GM12878 (cell line): Measurements from ENCODE around the gene UQCRQ. TPM values are rescaled to one million over a fixed set of nuclear protein-coding genes. Genes with fewer than 3 reads are reported as not detected.

Experiments used
- BHLHE40 ChIP-seq, 2 experiments: fragments of 450-650 bp in 1 of 2; IDR thresholded peaks; 2 replicates each; pipeline ENCODE4 v1.6.1; 2011 to 2017; ENCODE audit warnings: low read depth in 2 of 2, borderline replicate concordance in 1 of 2, improper control_type of control experiment in 1 of 2, low read length in 1 of 2, mild to moderate bottlenecking in 1 of 2
- CBX3 ChIP-seq: fragments of 200-600 bp; sonication (generic); IDR thresholded peaks from 2 replicates; pipeline ENCODE4 v1.6.1; 2016; ENCODE audit warnings: low read depth, borderline replicate concordance
- CREB1 ChIP-seq: IDR thresholded peaks from 2 replicates; pipeline ENCODE4 v1.6.1; 2012; ENCODE audit warnings: low read depth, mild to moderate bottlenecking, inconsistent platforms
- E4F1 ChIP-seq: fragments of 450-650 bp; IDR thresholded peaks from 2 replicates; pipeline ENCODE4 v1.6.1; 2018; ENCODE audit warnings: borderline replicate concordance, mild to moderate bottlenecking; ENCODE audit not compliant: partially characterized antibody
- EP300 ChIP-seq, 2 experiments: fragments of 150-350 bp in 1 of 2; IDR thresholded peaks; 2 replicates each; pipeline ENCODE4 v1.6.1; 2011 to 2012; ENCODE audit warnings: low read depth in 2 of 2, low read length in 2 of 2, borderline replicate concordance in 1 of 2, improper control_type of control experiment in 1 of 2, inconsistent platforms in 1 of 2; ENCODE audit not compliant: control insufficient read depth in 1 of 2
- GATAD2B ChIP-seq: fragments of 450-650 bp; conservative IDR thresholded peaks from 2 replicates; pipeline ENCODE4 v1.6.1; 2017; ENCODE audit warnings: low read depth, mild to moderate bottlenecking, moderate library complexity
- HCFC1 ChIP-seq: fragments of 150-350 bp; IDR thresholded peaks from 2 replicates; pipeline ENCODE4 v1.6.1; 2014; ENCODE audit warnings: low read length
- JUNB ChIP-seq: IDR thresholded peaks from 2 replicates; pipeline ENCODE4 v1.6.1; 2016; ENCODE audit warnings: antibody characterized with exemption, mild to moderate bottlenecking
- JUND ChIP-seq: IDR thresholded peaks from 2 replicates; pipeline ENCODE4 v1.6.1; 2012; ENCODE audit warnings: low read depth, mild to moderate bottlenecking, low read length, improper control_type of control experiment, moderate library complexity
- PAX5 ChIP-seq: IDR thresholded peaks from 2 replicates; pipeline ENCODE4 v1.6.1; 2011; ENCODE audit warnings: low read depth, low read length, borderline replicate concordance
- PAX8 ChIP-seq: fragments of 450-650 bp; IDR thresholded peaks from 2 replicates; pipeline ENCODE4 v1.6.1; 2017; ENCODE audit warnings: mild to moderate bottlenecking, moderate library complexity
- POLR2AphosphoS2 ChIP-seq: IDR thresholded peaks from 2 replicates; pipeline ENCODE4 v1.6.1; 2011; ENCODE audit warnings: low read depth, mild to moderate bottlenecking, low read length, improper control_type of control experiment, moderate library complexity
- RAD21 ChIP-seq: IDR thresholded peaks from 2 replicates; pipeline ENCODE4 v1.6.1; 2011; ENCODE audit warnings: mild to moderate bottlenecking, low read depth, low read length, moderate library complexity; ENCODE audit not compliant: insufficient read depth
- RELA ChIP-seq: fragments of 450-650 bp; IDR thresholded peaks from 2 replicates; pipeline ENCODE4 v1.8.0; 2014; ENCODE audit warnings: borderline replicate concordance; ENCODE audit not compliant: partially characterized antibody
- SMAD5 ChIP-seq: IDR thresholded peaks from 2 replicates; pipeline ENCODE4 v1.6.1; 2016; ENCODE audit warnings: antibody characterized with exemption, low read depth
- SMC3 ChIP-seq: IDR thresholded peaks from 2 replicates; pipeline ENCODE4 v1.6.1; 2011; ENCODE audit warnings: low read length, improper control_type of control experiment, borderline replicate concordance
- WRNIP1 ChIP-seq: IDR thresholded peaks from 2 replicates; pipeline ENCODE4 v1.6.1; 2011; ENCODE audit warnings: low read depth, low read length, improper control_type of control experiment, borderline replicate concordance
- ZSCAN29 ChIP-seq: fragments of 450-650 bp; IDR thresholded peaks from 2 replicates; pipeline ENCODE4 v1.6.1; 2017; ENCODE audit warnings: mild to moderate bottlenecking, moderate library complexity
- polyA plus RNA-seq, 11 experiments: library from polyadenylated mRNA; depleted of rRNA in 4 of 11; unstranded in 6 of 11; stranded (reverse) in 5 of 11; fragments of >200 nt; fragmentation: Nextera tagmentation in 4 of 11; fragmentation: Illumina TruSeq in 1 of 11; extraction: Ambion mirVana in 4 of 11; extraction: Trizol in 1 of 11; gene quantifications; 1 replicate in 1 of 11; 2 replicates in 10 of 11; pipeline versions ENCODE4 v1.2.1 to v1.2.3, GENCODE V29; 2011 to 2016; ENCODE audit warnings: inconsistent platforms in 2 of 11, missing spikeins in 2 of 11, low read depth in 1 of 11
- total RNA-seq, 4 experiments: library from RNA; depleted of rRNA in 3 of 4; stranded (reverse); fragments of >200 nt in 3 of 4; fragmentation: Illumina TruSeq in 1 of 4; extraction: Trizol in 1 of 4; gene quantifications; 2 replicates each; pipeline versions ENCODE4 v1.2.1 to v1.2.3, GENCODE V29; 2013 to 2021
- TF ChIP-seq, protein P1 (sequence below): fragments of 450-650 bp; IDR thresholded peaks from 2 replicates; pipeline ENCODE4 v1.6.1; 2016; ENCODE audit warnings: mild to moderate bottlenecking, moderate library complexity, borderline replicate concordance
- TF ChIP-seq, protein P2 (sequence below): fragments of 450-650 bp; IDR thresholded peaks from 2 replicates; pipeline ENCODE4 v1.6.1; 2016; ENCODE audit warnings: mild to moderate bottlenecking
- TF ChIP-seq, protein P3 (sequence below): IDR thresholded peaks from 2 replicates; pipeline ENCODE4 v1.6.1; 2011; ENCODE audit warnings: borderline replicate concordance, low read depth, mild to moderate bottlenecking, moderate library complexity, mixed read lengths, low read length; ENCODE audit not compliant: insufficient read depth; ENCODE audit errors: extremely low read length

The UQCRQ gene
- total and polyA plus RNA-seq, 10 of the 15 experiments (the other 5 are each of a cell fraction or from before 2014, with no cell fraction given), result 121 to 1,579 (median 408) TPM

- 0 out of 2 replicates have a peak, but pooled peaks have one; percentile 51 for TF ChIP-seq WRNIP1
- TF ChIP-seq, protein P1, sequence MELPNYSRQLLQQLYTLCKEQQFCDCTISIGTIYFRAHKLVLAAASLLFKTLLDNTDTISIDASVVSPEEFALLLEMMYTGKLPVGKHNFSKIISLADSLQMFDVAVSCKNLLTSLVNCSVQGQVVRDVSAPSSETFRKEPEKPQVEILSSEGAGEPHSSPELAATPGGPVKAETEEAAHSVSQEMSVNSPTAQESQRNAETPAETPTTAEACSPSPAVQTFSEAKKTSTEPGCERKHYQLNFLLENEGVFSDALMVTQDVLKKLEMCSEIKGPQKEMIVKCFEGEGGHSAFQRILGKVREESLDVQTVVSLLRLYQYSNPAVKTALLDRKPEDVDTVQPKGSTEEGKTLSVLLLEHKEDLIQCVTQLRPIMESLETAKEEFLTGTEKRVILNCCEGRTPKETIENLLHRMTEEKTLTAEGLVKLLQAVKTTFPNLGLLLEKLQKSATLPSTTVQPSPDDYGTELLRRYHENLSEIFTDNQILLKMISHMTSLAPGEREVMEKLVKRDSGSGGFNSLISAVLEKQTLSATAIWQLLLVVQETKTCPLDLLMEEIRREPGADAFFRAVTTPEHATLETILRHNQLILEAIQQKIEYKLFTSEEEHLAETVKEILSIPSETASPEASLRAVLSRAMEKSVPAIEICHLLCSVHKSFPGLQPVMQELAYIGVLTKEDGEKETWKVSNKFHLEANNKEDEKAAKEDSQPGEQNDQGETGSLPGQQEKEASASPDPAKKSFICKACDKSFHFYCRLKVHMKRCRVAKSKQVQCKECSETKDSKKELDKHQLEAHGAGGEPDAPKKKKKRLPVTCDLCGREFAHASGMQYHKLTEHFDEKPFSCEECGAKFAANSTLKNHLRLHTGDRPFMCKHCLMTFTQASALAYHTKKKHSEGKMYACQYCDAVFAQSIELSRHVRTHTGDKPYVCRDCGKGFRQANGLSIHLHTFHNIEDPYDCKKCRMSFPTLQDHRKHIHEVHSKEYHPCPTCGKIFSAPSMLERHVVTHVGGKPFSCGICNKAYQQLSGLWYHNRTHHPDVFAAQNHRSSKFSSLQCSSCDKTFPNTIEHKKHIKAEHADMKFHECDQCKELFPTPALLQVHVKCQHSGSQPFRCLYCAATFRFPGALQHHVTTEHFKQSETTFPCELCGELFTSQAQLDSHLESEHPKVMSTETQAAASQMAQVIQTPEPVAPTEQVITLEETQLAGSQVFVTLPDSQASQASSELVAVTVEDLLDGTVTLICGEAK, result no peak
- TF ChIP-seq PAX8, result no peak
- TF ChIP-seq CREB1, result no peak
- no peak for TF ChIP-seq JUND
- no peak for TF ChIP-seq GATAD2B
- TF ChIP-seq BHLHE40 (IDR thresholded peaks at IDR 0.05; ENCODE audit: borderline replicate concordance in 1 of 2, low read depth in 2 of 2, low read length in 1 of 2), result no peak
- TF ChIP-seq SMC3, result peak; percentile 98
- no peak for TF ChIP-seq EP300 (IDR thresholded peaks at IDR 0.05; ENCODE audit: borderline replicate concordance in 1 of 2, control insufficient read depth in 1 of 2, low read depth in 2 of 2, low read length in 2 of 2)
- no peak for TF ChIP-seq E4F1
- no peak for TF ChIP-seq CBX3
- TF ChIP-seq HCFC1, result peak; percentile 39; the same call in 1 of the 2 replicates
- peak; percentile 22 for TF ChIP-seq RELA
- no peak for TF ChIP-seq POLR2AphosphoS2
- TF ChIP-seq, protein P2, sequence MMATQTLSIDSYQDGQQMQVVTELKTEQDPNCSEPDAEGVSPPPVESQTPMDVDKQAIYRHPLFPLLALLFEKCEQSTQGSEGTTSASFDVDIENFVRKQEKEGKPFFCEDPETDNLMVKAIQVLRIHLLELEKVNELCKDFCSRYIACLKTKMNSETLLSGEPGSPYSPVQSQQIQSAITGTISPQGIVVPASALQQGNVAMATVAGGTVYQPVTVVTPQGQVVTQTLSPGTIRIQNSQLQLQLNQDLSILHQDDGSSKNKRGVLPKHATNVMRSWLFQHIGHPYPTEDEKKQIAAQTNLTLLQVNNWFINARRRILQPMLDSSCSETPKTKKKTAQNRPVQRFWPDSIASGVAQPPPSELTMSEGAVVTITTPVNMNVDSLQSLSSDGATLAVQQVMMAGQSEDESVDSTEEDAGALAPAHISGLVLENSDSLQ, result no peak
- TF ChIP-seq PAX5, result no peak
- no peak for TF ChIP-seq JUNB
- peak; percentile 87 for TF ChIP-seq RAD21
- no peak for TF ChIP-seq SMAD5
- TF ChIP-seq, protein P3, sequence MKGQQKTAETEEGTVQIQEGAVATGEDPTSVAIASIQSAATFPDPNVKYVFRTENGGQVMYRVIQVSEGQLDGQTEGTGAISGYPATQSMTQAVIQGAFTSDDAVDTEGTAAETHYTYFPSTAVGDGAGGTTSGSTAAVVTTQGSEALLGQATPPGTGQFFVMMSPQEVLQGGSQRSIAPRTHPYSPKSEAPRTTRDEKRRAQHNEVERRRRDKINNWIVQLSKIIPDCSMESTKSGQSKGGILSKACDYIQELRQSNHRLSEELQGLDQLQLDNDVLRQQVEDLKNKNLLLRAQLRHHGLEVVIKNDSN, result no peak
- TF ChIP-seq ZSCAN29, result no peak
Measured at GRCh38 chr5:132820162-132820754, 46.2 kb upstream of the UQCRQ start (continued).
